ENCODE data around the gene PASK. TPM values are rescaled to one million over a fixed set of nuclear protein-coding genes. Genes with fewer than 3 reads are reported as not detected.
"Not testable (repeated sequence)": the region's sequence is repeated elsewhere in the genome, so short reads cannot be mapped to it uniquely, and the experiment has no call there.

PASK gene
- total RNA-seq = 10 to 100 TPM; 73.6 to 73.8 TPM

DNA sequence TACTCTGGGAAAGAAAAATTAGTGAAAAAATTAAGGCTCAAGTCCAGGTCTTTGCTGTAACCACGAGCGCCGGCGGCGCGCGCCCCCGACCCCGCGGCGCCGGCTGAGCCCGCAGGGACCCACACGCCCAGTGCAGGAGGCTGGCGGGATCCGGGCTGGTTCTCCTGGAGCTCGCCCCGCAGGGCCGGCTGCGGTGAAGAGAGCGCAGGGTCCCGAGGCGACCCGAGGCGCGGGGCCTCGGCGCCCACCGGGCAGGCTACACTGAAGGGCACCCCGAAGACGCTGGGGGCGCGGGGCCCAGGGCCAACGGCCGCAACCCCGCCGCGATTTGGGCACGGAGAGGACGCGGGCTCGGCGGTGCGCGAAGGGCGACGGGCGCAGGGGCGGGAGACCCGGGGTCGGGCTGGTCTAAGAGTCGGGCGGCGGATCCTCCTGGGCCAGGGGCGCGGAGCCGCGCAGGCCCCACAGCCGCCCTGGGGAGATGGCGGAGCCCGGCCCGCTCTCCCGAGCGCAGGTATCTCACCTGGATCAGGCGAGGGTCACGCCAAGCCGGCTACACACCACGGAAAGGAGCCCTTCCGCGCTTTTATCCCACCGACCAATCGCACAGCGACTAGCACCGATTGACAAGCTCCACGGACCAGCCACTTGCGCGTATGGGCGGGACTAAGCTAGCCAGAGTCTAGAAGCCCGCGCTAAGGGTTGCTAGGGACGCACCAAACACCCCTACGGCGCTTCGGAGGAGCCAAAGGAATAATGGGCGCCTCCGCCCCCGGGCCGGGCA, at the start of gene PASK:
PASK (minus strand) TSS at position 582 of the 784 bp plus-strand sequence. CDS start 6,440 bp downstream, outside the sequence.
- ChIA-PET CTCF (interaction anchor here (1.3 to 2.0 kb wide), 4 partner anchors 36 to 71 kb away, joined by 4 to 9 read pairs (median 4); no protein-coding TSS in a partner anchor), POLR2A (interaction anchor here (0.8 to 2.2 kb wide), 5 partner anchors 23 to 67 kb away, joined by 3 to 8 read pairs (median 6); partner anchors contain the start of gene MTERF4)

DNA sequence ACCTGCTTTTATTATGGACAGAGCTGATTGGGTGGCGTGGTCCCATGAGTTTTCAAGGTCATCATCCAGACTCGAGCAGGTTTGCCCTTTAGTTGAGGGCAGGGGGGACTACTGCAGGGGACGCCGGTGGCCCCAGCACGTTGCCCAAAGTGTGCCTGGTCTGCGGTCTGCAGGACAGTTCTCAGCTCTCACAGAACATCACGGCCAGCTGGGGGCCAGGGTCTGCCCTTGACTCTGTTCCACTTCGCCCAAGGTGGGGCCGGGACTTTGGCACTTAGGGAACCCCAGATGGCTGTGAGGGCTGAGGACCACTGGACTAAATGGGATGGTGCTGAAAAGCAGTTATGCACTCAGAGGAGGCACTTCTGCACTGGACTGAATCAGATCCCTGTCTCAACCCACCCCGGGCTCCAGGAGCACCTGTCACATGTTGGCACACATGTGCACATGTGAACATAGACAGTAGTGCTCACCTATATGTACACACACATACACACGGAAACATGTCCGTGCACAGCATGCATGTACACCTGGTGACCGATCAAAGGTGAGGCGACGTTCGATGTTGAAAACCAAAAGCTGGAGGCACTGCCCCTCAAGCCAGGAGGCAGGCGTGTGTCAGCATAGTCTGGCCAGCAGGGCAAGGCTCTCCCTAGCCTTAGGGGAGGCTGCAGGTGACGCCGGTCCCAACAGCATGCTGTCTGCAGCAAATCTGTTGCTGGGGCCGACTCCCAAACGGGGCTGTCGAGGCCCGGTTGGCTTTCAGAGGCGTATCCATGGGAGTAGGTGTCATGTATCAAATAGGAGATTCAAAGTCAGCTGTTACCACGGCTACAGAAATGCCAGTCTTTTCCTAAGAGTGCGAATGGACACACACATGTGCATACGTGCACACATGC, 49.4 kb upstream of the PASK start:
- POLR2A ChIA-PET = no interaction called here
- CTCF ChIA-PET = interaction anchor here (1.0 kb wide), 1 partner anchor 26 kb away, joined by 3 read pairs; no protein-coding TSS in a partner anchor

DNA sequence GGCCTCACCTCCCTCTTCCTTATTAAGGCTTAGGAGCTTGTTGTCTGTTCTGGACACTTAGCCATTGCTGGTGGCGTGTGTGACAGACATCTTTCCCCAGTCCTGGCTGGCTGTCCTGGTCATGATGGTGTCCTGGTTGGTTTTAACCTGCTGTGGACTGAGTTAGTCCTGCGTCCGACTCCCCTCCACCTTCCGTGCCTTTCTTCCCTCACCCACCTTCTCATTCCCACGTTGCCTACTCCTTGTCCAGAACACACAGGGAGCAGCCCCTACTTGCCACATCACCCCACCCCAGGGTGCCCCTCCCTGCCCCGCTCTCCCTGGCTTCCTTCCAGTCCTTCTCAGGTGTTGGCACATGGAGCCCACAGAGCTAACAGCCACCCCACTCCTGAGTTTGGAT, 48.7 kb upstream of the PASK start:
- POLR2A ChIA-PET = no interaction called here
- CTCF ChIA-PET = interaction anchor here (1.0 kb wide), 1 partner anchor 25 kb away, joined by 3 read pairs; no protein-coding TSS in a partner anchor

GRCh38 chr2:241197246-241197645, 48.0 kb upstream of the PASK start:
- POLR2A ChIA-PET = not testable (repeated sequence)
- CTCF ChIA-PET = interaction anchor here (1.0 kb wide), 1 partner anchor 24 kb away, joined by 3 read pairs; no protein-coding TSS in a partner anchor

DNA sequence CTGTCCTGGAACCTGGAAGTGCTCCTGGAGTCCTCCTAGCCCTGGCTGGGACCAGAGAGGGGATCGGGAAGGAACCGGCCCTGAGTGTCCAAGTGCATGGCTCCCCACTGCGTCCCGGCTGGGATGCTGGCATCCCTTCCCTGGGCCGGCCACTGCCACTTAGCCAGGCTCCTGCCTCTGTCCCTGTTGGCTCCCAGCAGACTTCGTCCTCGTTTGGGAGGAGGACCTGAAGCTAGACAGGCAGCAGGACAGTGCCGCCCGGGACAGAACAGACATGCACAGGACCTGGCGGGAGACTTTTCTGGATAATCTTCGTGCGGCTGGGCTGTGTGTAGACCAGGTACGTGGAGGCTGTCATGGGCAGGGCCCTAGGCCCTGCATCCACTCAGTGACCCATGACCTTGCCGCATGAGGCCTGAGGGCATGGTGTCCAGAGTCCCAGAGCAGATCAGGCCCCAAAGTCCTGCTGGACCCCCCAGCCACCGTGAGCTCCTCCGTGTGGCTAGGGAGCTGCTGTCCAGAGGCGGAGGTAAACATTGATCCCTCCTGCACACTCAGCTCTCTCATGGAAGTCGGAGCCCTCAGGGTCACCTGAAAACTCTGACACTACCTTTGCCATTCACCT, 46.3 kb upstream of the PASK start:
- ChIA-PET POLR2A (no interaction called here), CTCF (interaction anchor here (1.0 kb wide), 1 partner anchor 9 kb away, joined by 3 read pairs; no protein-coding TSS in a partner anchor)

DNA sequence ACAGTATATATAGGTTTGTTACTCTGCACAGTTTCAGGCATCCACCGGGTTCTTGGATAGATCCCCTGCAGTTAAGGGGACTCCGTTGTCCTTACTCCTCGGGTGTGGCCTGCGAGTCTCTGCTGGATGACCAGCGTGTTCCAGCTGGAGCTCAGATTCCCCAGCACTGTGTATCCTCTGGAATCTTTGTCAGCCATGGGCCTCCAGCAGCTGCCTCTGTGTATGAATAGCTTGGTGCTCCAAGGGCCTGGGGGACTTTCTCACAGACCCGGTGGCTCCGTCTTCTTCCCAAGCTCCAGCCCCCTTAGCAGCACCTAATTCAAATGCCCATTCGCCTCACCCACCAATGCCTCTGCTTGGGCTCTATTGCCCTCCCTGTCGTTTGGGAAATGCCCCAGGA, 45.5 kb upstream of the PASK start:
- ChIA-PET POLR2A (interaction anchor here (0.6 kb wide), 1 partner anchor 171 kb away, joined by 5 read pairs; no protein-coding TSS in a partner anchor), CTCF (no interaction called here)

GRCh38 chr2:241193271-241193670, 44.0 kb upstream of the PASK start:
- CTCF ChIA-PET = interaction anchor here (0.6 to 0.7 kb wide), 2 partner anchors 115 to 566 kb away, joined by 3 to 4 read pairs; no protein-coding TSS in a partner anchor
- POLR2A ChIA-PET = interaction anchor here (0.7 kb wide), 1 partner anchor 557 kb away, joined by 9 read pairs; no protein-coding TSS in a partner anchor

- ChIA-PET POLR2A (no interaction called here), CTCF (interaction anchor here (0.5 kb wide), 1 partner anchor 112 kb away, joined by 3 read pairs; no protein-coding TSS in a partner anchor)
These were observed 41.8 kb upstream of the PASK start for GRCh38 chr2:241191081-241191480.

DNA sequence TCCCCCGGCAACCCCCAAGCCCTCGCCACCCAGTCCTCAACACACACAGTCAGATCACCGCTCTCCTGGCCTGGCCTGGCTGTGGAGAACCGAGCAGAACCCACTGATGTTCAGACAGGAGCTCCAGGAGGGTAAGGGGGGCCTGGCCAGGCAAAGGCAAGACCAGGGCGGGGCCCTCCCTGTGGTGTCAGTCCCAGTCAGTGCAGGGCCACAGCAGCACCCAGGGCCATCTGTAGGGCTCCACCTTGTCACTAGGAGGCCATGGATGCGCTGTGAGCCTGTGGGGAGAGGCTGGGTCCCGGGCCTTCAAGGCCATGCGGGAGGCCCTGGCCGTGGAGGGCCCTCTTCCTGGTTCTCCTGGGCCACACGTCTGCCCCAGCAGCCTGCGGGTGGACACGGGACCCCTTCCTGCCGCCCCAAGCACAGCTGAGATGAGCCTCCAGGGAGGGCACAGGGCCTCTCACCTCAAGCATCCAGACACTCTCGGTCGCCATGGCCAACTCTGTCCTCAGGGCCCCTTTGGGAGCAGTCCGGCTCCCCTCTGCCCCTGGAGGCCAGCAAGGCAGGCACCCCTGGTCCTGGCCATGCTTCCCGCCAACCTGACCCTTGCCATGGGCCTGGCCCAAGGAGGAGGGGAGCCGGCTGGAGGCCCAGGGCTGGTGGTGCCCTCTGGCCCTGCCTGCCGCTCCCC, 41.2 kb upstream of the PASK start:
- POLR2A ChIA-PET = no interaction called here
- CTCF ChIA-PET = no interaction called here

- ChIA-PET CTCF (no interaction called here), POLR2A (no interaction called here)
These were observed 40.6 kb upstream of the PASK start for GRCh38 chr2:241189856-241190201.

- ChIA-PET CTCF (no interaction called here), POLR2A (no interaction called here)
These were observed 40.0 kb upstream of the PASK start for GRCh38 chr2:241189093-241189855.

- CTCF ChIA-PET = no interaction called here
- POLR2A ChIA-PET = no interaction called here
These were observed 39.3 kb upstream of the PASK start, which contains the start of gene ANO7 for GRCh38 chr2:241188361-241189092. Gene ANO7, plus strand, starts transcription at chr2:241188677. Its CDS starts 1,387 bp downstream, at chr2:241190064.

DNA sequence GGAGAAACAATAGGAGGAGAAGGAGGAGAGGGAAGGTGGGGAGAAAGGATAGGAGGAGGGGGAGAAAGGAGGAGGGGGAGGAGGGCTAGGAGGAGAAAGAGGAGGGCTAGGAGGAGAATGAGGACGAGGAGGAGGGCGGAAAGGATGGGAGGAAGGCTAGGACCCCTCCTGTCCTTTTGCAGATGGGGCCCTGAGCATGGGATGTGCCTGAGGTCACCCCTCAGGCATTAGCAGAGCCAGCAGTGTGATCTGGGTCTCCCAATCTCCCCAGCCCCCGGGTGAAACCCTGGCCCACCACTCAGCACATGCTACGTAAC, 38.6 kb upstream of the PASK start:
- ChIA-PET POLR2A (no interaction called here), CTCF (no interaction called here)

DNA sequence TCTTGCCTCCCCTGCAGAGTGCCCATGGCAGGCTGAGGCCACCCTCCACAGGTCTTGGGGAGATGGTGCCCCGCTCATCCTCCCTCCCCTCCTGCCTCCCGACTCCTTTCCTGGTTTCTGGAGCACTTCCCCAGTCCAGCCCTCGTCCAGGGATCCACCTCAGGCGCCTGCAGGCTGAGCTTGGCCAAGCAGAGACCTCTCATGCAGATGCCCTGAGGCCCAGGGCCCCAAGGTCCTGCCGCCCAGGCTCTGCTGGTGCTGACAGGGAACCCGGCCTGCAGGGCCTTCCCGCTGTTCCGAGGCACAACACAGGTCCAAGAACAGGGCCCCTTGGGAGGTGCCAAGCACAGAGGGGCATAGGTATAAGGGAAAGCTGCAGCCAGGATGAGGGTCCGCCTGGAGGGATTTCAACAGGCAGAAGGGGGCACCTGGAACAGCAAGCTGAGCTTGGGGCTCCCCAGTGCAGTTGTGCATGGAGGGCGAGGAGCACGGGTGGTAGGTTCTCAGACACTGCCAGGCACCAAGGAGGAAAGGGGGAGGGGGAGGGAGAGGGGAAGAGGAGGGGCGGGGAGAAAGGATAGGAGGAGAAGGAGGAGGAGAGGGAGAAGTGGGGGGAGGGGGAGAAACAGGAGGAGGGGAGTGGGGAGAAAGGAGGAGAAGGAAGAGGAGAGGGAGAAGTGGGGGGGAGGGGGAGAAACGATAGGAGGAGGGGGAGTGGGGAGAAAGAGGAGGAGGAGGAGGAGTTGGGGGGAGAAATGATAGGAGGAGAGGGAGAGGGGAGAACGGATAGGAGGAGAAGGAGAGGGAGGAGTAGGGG, 38.0 kb upstream of the PASK start:
- CTCF ChIA-PET = interaction anchor here (0.5 kb wide), 1 partner anchor 15 kb away, joined by 3 read pairs; no protein-coding TSS in a partner anchor
- POLR2A ChIA-PET = no interaction called here

GRCh38 chr2:241185961-241186360, 36.7 kb upstream of the PASK start:
- ChIA-PET POLR2A (no interaction called here), CTCF (no interaction called here)

DNA sequence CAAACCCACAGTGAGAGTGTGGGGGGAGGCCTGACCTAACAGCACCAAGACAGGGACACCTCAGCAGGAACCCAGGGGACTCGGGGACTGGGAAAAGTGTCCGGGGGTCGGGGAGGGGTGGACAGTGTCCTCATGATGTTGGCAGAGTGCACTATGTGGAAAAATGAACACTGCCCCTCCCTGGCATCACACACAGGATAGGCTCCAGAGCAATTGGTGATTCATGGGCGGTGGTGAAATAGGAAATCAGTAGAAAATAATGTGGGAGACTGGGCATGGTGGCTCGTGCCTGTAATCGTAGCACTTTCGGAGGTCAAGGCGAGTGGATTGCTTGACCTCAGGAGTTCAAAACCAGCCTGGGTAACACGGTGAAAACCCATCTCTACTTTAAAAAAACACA, 35.6 kb upstream of the PASK start:
- POLR2A ChIA-PET = no interaction called here
- CTCF ChIA-PET = no interaction called here

GRCh38 chr2:241183221-241183620, 33.9 kb upstream of the PASK start:
- ChIA-PET CTCF (no interaction called here), POLR2A (no interaction called here)

Measured in activated CD8-positive, alpha-beta memory T cell treated with anti-CD3 and anti-CD28 coated beads for 36 hours (primary cell).